Neural cell (in vitro differentiated cells): ENCODE measurements around the gene GPR35. TPM values are rescaled to one million over a fixed set of nuclear protein-coding genes. Genes with fewer than 3 reads are reported as not detected.

Experiments used
- H2AFZ ChIP-seq: fragments of 200-600, 300-800 bp; sonication (generic), shearing (Covaris generic); 2 replicates; pipeline ENCODE4 v1.6.0; 2014; ENCODE audit warnings: low read depth, mild to moderate bottlenecking, antibody characterized with exemption, low read length, moderate library complexity
- H3F3A ChIP-seq: fragments of 200-600 bp; shearing (Covaris generic); 2 replicates; pipeline ENCODE4 v1.6.1; 2016; ENCODE audit warnings: mild to moderate bottlenecking, moderate library complexity, mixed read lengths, antibody characterized with exemption, low read length; ENCODE audit not compliant: insufficient read depth, poor library complexity, severe bottlenecking
- H3K27ac ChIP-seq: fragments of 200-600, 300-800 bp; sonication (generic), shearing (Covaris generic); 2 replicates; pipeline ENCODE4 v1.5.1; 2014; ENCODE audit warnings: mild to moderate bottlenecking, low read length, moderate library complexity
- H3K27me3 ChIP-seq: fragments of 300-800, 200-600 bp; sonication (generic), shearing (Covaris generic); 2 replicates; pipeline ENCODE4 v1.6.0; 2014; ENCODE audit warnings: mild to moderate bottlenecking, low read depth, low read length, moderate library complexity; ENCODE audit not compliant: insufficient read depth
- H3K36me3 ChIP-seq: fragments of 300-800, 200-600 bp; sonication (generic), shearing (Covaris generic); 2 replicates; pipeline ENCODE4 v1.5.1; 2014; ENCODE audit warnings: mild to moderate bottlenecking, antibody characterized with exemption, low read length, moderate library complexity; ENCODE audit not compliant: insufficient read depth
- H3K4me2 ChIP-seq: fragments of 300-800, 200-600 bp; sonication (generic), shearing (Covaris generic); 2 replicates; pipeline ENCODE4 v1.6.0; 2014; ENCODE audit warnings: mild to moderate bottlenecking, low read length
- H3K4me3 ChIP-seq: fragments of 300-800, 200-600 bp; sonication (generic), shearing (Covaris generic); 2 replicates; pipeline ENCODE4 v1.5.1; 2014; ENCODE audit warnings: mild to moderate bottlenecking, low read length, moderate library complexity
- H3K79me2 ChIP-seq: fragments of 200-600 bp; shearing (Covaris generic); replicated peaks from 2 replicates; pipeline ENCODE4 v1.6.0; 2014; ENCODE audit warnings: mild to moderate bottlenecking, low read length, moderate library complexity; ENCODE audit not compliant: insufficient read depth
- H3K9ac ChIP-seq: fragments of 300-800, 200-600 bp; sonication (generic), shearing (Covaris generic); 2 replicates; pipeline ENCODE4 v1.6.1; 2016; ENCODE audit warnings: mild to moderate bottlenecking, low read length, mixed read lengths
- H3K9me2 ChIP-seq: fragments of 200-600 bp; shearing (Covaris generic); 2 replicates; pipeline ENCODE4 v1.6.1; 2016; ENCODE audit warnings: mild to moderate bottlenecking, low read length, mixed read lengths; ENCODE audit not compliant: insufficient read depth
- H3K9me3 ChIP-seq: fragments of 200-600, 300-800 bp; sonication (generic), shearing (Covaris generic); 2 replicates; pipeline ENCODE4 v1.6.1; 2016; ENCODE audit warnings: mild to moderate bottlenecking, mixed run types, low read length, moderate library complexity, mixed read lengths
- H4K20me1 ChIP-seq: fragments of 200-600 bp; shearing (Covaris generic); 2 replicates; pipeline ENCODE4 v1.6.1; 2016; ENCODE audit warnings: mild to moderate bottlenecking, mixed run types; ENCODE audit not compliant: insufficient read depth
- CTCF ChIP-seq: fragments of 450-650 bp; IDR thresholded peaks from 2 replicates; pipeline ENCODE4 v1.5.1; 2014; ENCODE audit warnings: antibody characterized with exemption, mild to moderate bottlenecking, moderate library complexity; ENCODE audit not compliant: poor library complexity, severe bottlenecking
- EP300 ChIP-seq: fragments of 450-650 bp; conservative IDR thresholded peaks from 2 replicates; pipeline ENCODE4 v1.6.1; 2014; ENCODE audit warnings: antibody characterized with exemption, mild to moderate bottlenecking, moderate library complexity; ENCODE audit not compliant: poor library complexity, severe bottlenecking
- EZH2 ChIP-seq: fragments of 200-600, 300-800 bp; shearing (Covaris generic), sonication (generic); IDR thresholded peaks from 2 replicates; pipeline ENCODE4 v1.6.1; 2014; ENCODE audit warnings: antibody characterized with exemption, low read length, borderline replicate concordance, mild to moderate bottlenecking; ENCODE audit not compliant: insufficient read depth, poor library complexity, severe bottlenecking
- MXI1 ChIP-seq: fragments of 450-650 bp; conservative IDR thresholded peaks from 2 replicates; pipeline ENCODE4 v1.6.1; 2014; ENCODE audit warnings: antibody characterized with exemption, mild to moderate bottlenecking; ENCODE audit not compliant: poor library complexity, severe bottlenecking
- POLR2AphosphoS5 ChIP-seq: IDR thresholded peaks from 2 replicates; pipeline ENCODE4 v1.6.1; 2012
- RAD21 ChIP-seq: fragments of 450-650 bp; conservative IDR thresholded peaks from 2 replicates; pipeline ENCODE4 v1.6.1; 2014; ENCODE audit warnings: antibody characterized with exemption, mild to moderate bottlenecking, moderate library complexity
- REST ChIP-seq: IDR thresholded peaks from 2 replicates; pipeline ENCODE4 v1.6.1; 2012; ENCODE audit warnings: borderline replicate concordance
- SMC3 ChIP-seq: fragments of 450-650 bp; conservative IDR thresholded peaks from 2 replicates; pipeline ENCODE4 v1.6.1; 2014; ENCODE audit warnings: antibody characterized with exemption, mild to moderate bottlenecking, moderate library complexity; ENCODE audit not compliant: poor library complexity
- TAF1 ChIP-seq: IDR thresholded peaks from 2 replicates; pipeline ENCODE4 v1.6.1; 2012; ENCODE audit warnings: low read depth
- polyA plus RNA-seq: library from polyadenylated mRNA; depleted of rRNA; stranded (reverse); fragments of >200 nt; gene quantifications from 2 replicates; pipeline ENCODE4 v1.2.3, GENCODE V29; 2014

The GPR35 gene
- polyA plus RNA-seq, 1 donor from 2014 or later: 2.8 TPM

- H3K36me3 ChIP-seq: no peaks in the 10 kb centered on the region
- H3K27me3 ChIP-seq: no peaks in the 10 kb centered on the region
- H3K79me2 ChIP-seq: no peaks in the 10 kb centered on the region
- H3K4me3 ChIP-seq: no peak overlapping the region
- H2AFZ ChIP-seq: no peak overlapping the region
- TF ChIP-seq CTCF: no peak
- no peak for TF ChIP-seq RAD21
- TF ChIP-seq TAF1: no peak
- TF ChIP-seq EP300: no peak
- TF ChIP-seq EZH2: no peak
- TF ChIP-seq SMC3: no peak
- TF ChIP-seq POLR2AphosphoS5: no peak
- no peak for TF ChIP-seq MXI1
- TF ChIP-seq REST: no peak
- H4K20me1 ChIP-seq: no peaks in the 10 kb centered on the region
- no peaks in the 10 kb centered on the region for H3K9me3 ChIP-seq
- H3K9me2 ChIP-seq: no peaks in the 10 kb centered on the region
- no peak overlapping the region for H3K4me2 ChIP-seq
- no peaks in the 10 kb centered on the region for H3F3A ChIP-seq
- H3K9ac ChIP-seq: no peak overlapping the region
- H3K27ac ChIP-seq: no peak overlapping the region
Measured at GRCh38 chr2:240623531-240624010, 1.7 kb upstream of the GPR35 start.

GRCh38 chr2:240624011-240624949 is 1.0 kb upstream of the GPR35 start:
- H3K27ac ChIP-seq: no peak overlapping the region
- H3K4me3 ChIP-seq: no peak overlapping the region
- no peaks in the 10 kb centered on the region for H3K79me2 ChIP-seq
- no peaks in the 10 kb centered on the region for H3K36me3 ChIP-seq
- H3K9ac ChIP-seq: no peak overlapping the region
- no peak overlapping the region for H3K4me2 ChIP-seq
- H2AFZ ChIP-seq: no peak overlapping the region
- no peaks in the 10 kb centered on the region for H3F3A ChIP-seq
- no peaks in the 10 kb centered on the region for H3K9me2 ChIP-seq
- H3K27me3 ChIP-seq: no peaks in the 10 kb centered on the region
- no peaks in the 10 kb centered on the region for H3K9me3 ChIP-seq
- H4K20me1 ChIP-seq: no peaks in the 10 kb centered on the region
- TF ChIP-seq POLR2AphosphoS5 (no peak), MXI1 (no peak), RAD21 (no peak), CTCF (no peak), EP300 (no peak)
